Neutrophil (primary cell): ENCODE measurements around the gene EIF4E1B.

Source experiments
- H3K27ac ChIP-seq: fragments of 200-600 bp; sonication (generic); 2 replicates; pipeline ENCODE4 v1.5.1; 2016; ENCODE audit warnings: mild to moderate bottlenecking, moderate library complexity
- H3K27me3 ChIP-seq: fragments of 200-600 bp; sonication (generic); 2 replicates; pipeline ENCODE4 v1.6.0; 2016; ENCODE audit warnings: mild to moderate bottlenecking
- H3K36me3 ChIP-seq: fragments of 200-600 bp; sonication (generic); 2 replicates; pipeline ENCODE4 v1.5.1; 2017
- H3K4me1 ChIP-seq, 2 experiments: fragments of 200-600 bp in 1 of 2; sonication (generic) in 1 of 2; 1 replicate in 1 of 2; 2 replicates in 1 of 2; pipeline versions ENCODE4 v1.5.1 to v1.6.1; 2013 to 2016; ENCODE audit warnings: low read depth in 1 of 2, low read length in 1 of 2, mild to moderate bottlenecking in 1 of 2, moderate library complexity in 1 of 2; ENCODE audit not compliant: control insufficient read depth in 1 of 2, insufficient read depth in 1 of 2
- H3K4me3 ChIP-seq, 2 experiments: fragments of 200-600 bp in 1 of 2; sonication (generic) in 1 of 2; 1 replicate in 1 of 2; 2 replicates in 1 of 2; pipeline ENCODE4 v1.5.1; 2013 to 2016; ENCODE audit warnings: low read depth in 1 of 2, low read length in 1 of 2, mild to moderate bottlenecking in 1 of 2, moderate library complexity in 1 of 2
- H3K9me3 ChIP-seq: fragments of 200-600 bp; sonication (generic); 2 replicates; pipeline ENCODE4 v1.5.1; 2016
- CTCF ChIP-seq: fragments of 200-600 bp; sonication (generic); IDR thresholded peaks from 2 replicates; pipeline ENCODE4 v1.5.1; 2016; ENCODE audit warnings: antibody characterized with exemption

The EIF4E1B gene

DNA sequence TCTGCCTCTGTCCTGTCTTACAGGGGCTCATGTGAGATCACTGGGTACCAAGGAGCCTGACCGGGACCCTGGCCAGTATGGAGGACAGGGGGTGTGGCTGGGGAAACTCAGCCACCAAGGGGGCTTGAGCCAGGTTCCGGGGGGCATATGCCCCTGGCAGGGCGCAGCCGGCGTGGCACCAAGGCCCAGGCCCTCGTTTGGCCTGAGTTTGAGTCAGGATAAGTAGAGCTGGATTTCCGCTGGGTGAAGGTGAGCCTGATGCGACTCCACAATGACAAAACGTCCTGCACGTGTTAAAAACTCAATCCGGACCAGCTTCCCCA lies 16.2 kb downstream of the EIF4E1B start:
- no peaks in the 10 kb centered on the region for H3K9me3 ChIP-seq
- no peaks in the 10 kb centered on the region for H3K36me3 ChIP-seq
- peaks cover 49% of the 10 kb centered on the region for H3K27me3 ChIP-seq
- TF ChIP-seq CTCF, result no peak
- peaks cover 13 to 16% of the 10 kb centered on the region in 2 experiments for H3K4me1 ChIP-seq
- peak overlapping the region; percentile 62 for H3K4me3 ChIP-seq
- H3K27ac ChIP-seq, result peak overlapping the region; percentile 21

DNA sequence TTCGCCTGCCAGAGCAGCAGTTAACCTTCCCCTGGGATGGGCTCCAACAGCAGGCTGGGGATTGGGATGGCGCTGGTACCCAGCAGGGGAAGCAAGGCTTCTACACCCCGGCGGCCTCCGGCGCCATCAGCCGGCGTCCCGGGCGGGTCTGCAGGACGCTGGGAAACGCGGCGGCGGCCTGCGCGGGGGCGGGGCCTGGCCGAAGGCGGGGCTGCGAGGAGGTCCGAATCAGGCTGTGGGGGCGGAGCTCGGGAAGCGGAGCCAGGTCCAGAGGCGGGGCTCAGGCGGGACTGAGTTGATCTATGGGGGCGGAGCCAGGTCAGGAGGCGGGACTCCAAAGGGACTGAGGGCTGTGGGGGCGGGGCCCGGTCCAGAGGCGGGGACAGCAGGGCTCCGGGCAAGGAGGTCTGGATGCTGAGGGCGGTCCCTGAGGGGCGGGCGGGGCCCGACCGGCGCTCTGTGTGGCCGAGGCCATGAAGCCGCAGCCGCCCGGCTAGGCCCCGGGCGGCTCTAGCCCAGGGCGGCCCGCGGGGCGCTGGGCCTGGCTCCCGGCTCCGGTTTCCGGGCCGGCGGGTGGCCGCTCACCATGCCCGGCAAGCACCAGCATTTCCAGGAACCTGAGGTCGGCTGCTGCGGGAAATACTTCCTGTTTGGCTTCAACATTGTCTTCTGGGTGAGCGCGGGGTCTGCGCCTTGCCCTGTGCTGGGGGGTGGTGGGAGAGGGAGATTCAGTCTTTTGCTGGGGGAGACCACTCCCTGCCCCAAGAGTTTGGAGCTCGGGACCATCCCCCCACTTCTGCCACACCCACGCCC lies 16.8 kb downstream of the EIF4E1B start, which contains the start of gene TSPAN17:
Gene TSPAN17, plus strand, starts transcription at position 455 of the 813 bp plus-strand sequence. Its CDS starts 132 bp downstream, at position 587.
- Histone ChIP-seq H3K9me3 (no peaks in the 10 kb centered on the region), H3K36me3 (no peaks in the 10 kb centered on the region), H3K4me1 (peaks cover 13 to 16% of the 10 kb centered on the region in 2 experiments), H3K4me3 (peak within 1 kb of the TSS; percentile 62), H3K27me3 (peaks cover 49% of the 10 kb centered on the region), H3K27ac (peak within 1 kb of the TSS; percentile 21)
- peak; percentile 44 for TF ChIP-seq CTCF

DNA sequence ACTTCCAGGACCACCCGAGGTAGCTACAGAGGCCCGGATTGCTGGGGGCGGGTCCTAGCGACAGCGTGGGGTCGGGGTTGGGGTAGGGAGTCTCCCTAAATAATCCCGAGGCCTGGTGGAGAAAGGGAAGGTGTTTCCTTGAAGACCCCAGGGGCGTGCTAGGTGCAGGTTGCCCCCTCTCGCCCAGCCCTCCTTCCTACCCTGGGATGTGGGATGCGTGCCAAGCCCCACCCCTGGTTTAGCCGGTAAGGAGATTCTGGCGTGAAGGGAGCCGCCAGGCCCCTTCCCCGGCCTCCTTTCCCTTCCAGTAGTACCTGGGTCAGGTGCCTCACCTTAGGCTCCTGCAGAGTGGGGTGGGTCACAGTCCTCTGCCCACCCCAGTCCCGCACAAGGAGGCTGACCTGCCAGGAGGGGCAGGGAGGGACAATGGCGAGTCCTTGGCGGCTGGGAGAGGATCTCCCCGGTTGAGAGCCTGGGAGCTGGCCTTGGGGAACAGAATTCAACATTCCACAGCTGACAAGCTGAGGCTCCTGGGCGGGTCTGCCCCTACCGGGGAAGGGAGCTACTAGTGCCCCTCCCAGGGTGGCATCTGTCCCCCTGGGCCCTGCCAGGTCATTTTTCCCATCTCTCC lies 17.5 kb downstream of the EIF4E1B start:
- H3K9me3 ChIP-seq, result no peaks in the 10 kb centered on the region
- H3K4me1 ChIP-seq, result peaks cover 13 to 16% of the 10 kb centered on the region in 2 experiments
- H3K36me3 ChIP-seq, result no peaks in the 10 kb centered on the region
- H3K27me3 ChIP-seq, result peaks cover 49% of the 10 kb centered on the region
- H3K4me3 ChIP-seq, result peak overlapping the region; percentile 62
- H3K27ac ChIP-seq, result no peak overlapping the region
- TF ChIP-seq CTCF, result no peak

DNA sequence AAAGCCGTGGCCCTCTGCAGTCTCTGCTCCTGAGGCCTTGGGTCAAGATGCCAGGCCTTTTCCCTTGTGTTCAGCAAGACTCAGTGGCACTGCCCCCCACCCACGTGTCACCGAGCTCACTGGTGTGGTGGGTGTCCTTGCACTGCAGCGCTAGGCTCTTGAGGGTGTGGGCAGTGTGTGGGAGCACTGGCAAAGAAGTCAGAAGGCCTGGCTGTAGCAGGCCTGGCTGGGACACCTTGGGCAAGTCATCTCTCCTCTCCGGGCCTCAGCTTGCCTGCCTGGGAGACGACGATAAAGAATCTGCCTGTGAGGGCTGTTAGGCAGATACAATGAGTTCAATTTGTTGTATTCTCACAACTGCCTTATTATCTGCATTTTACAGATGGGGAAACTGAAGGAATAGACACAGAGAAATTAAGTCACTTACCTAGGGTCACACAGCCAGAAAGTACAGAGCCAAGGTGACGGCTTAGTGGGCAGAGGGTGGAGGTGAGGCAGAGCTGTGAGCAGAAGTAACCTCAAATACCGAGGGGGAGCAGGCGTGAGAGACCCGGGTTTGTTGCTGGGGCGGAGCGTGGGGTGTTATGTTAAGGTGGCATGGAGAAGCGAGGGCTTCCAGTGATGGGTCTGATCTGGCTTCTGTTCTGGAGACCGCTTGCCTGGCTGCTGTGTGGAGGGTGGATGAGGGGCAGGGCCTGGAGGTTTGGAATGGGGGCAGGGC lies 18.2 kb downstream of the EIF4E1B start:
- Histone ChIP-seq H3K27me3 (peaks cover 49% of the 10 kb centered on the region), H3K36me3 (no peaks in the 10 kb centered on the region), H3K4me1 (peaks cover 13 to 16% of the 10 kb centered on the region in 2 experiments), H3K4me3 (no peak overlapping the region), H3K27ac (no peak overlapping the region), H3K9me3 (no peaks in the 10 kb centered on the region)
- no peak for TF ChIP-seq CTCF

DNA sequence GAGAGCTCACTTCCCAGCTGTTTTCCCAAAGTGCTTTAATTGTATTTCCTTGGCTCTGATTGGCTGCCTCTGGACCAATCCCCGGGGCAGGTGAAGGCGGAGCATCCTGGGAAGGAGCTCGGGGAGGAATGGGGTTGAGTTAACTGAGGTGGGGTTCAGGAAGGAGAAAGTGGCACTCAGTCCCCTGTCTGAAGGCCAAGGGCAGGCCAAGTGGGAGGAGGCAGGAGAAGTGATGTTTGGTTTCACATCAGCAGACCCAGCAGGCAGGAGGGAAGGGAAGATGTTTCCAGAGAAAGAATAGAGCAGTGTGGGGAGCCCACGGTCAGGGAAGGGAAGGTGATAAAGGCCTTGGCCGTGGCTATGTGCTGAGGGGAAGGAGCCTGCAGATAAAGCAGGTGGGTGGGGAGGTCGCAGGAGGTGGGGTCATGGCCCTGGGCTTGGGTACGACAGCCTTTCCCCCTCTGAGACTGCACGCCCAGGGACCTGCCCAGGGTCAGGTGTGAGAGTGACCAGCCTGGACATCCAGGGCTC lies 19.9 kb downstream of the EIF4E1B start:
- Histone ChIP-seq H3K9me3 (no peaks in the 10 kb centered on the region), H3K27ac (no peak overlapping the region), H3K4me1 (peaks cover 13 to 16% of the 10 kb centered on the region in 2 experiments), H3K27me3 (peaks cover 43% of the 10 kb centered on the region), H3K4me3 (no peak overlapping the region), H3K36me3 (no peaks in the 10 kb centered on the region)
- TF ChIP-seq CTCF, result no peak
